Fibroblast of mammary gland (primary cell): ENCODE measurements around the gene SLC9B1.

Experiments
- DNase-seq: peaks from one replicate; pipeline ENCODE4 v3.0.0-alpha.2; 2010; ENCODE audit warnings: low read depth
- H3K4me3 ChIP-seq: 2 replicates; pipeline ENCODE4 v1.5.1; 2011; ENCODE audit warnings: low read depth, mild to moderate bottlenecking, low read length, moderate library complexity; ENCODE audit not compliant: control insufficient read depth
- CTCF ChIP-seq: conservative IDR thresholded peaks from 2 replicates; pipeline ENCODE4 v1.5.1; 2011; ENCODE audit warnings: low read depth, low read length, inconsistent platforms; ENCODE audit not compliant: control insufficient read depth, insufficient read depth

The SLC9B1 gene

GRCh38 chr4:102862747-102863146, 156.8 kb downstream of the SLC9B1 start:
- no peak for TF ChIP-seq CTCF
- H3K4me3 ChIP-seq = no peak overlapping the region
- DNase-seq = no peak

GRCh38 chr4:102862016-102862415, 157.5 kb downstream of the SLC9B1 start:
- DNase-seq = no peak
- H3K4me3 ChIP-seq = no peak overlapping the region
- TF ChIP-seq CTCF = no peak

DNA sequence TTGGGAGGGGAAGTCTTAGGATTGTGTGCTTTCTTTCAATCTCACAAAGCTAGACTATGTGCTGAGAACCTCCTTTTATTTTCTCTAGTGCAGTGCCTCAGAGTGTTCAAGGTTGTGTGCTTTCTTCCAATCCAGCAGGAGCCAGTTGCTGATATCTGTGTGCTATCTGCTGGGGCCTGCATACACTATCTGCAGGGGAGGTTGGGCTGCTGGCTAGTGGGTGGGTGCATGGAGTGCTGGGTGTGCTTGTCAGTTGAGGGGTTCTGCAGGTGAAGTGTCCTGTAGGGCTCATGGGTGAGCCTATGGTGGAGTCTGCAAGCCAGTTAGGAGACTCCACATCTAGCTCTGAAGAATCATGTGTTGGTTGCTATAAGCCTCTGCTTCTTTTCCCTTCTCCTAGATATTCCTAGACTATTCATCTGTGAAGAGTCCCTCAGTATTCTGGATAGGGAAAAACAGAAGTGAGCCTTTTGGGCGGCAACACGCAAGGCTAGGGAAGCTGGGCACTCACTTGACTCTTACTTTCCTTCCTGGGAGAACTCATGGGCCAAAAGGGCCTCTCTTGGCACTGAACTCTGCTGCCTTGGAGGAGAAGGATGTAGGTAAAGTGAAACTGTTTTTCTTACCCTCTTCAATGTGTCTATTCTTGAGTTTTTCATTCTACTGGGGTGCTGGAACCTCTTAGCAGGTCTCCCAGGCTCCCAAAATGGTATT, 158.7 kb downstream of the SLC9B1 start:
- DNase-seq = no peak
- no peak for TF ChIP-seq CTCF
- H3K4me3 ChIP-seq = no peak overlapping the region

DNA sequence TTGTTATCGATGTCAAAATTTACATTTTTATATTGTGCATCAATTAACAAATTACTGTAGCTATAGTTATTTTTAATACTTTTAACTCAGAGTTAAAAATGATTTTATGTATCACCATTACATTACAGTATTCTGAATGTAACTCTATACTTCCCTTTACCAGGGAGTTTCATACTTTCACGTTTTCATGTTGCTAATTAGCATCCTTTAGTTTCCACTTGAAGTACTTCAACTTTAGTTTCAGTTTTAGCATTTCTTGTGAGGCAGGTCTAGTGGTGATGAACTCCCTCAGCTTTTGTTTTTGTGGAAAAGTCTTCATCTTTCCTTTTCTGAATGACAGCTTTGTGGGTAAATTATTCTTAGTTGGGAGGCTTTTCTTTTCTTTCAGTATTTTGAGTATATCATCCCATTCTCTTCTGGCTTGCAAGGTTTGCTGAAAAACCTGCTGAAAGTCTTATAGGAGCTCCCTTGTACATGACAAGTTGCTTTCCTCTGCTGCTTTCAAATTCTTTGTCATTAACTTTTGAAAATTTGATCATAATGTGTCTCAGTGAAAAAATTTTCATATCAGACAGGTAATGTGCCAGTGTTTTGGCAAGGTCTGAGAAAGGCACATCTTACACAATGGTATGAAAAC, 160.6 kb downstream of the SLC9B1 start:
- no peak overlapping the region for H3K4me3 ChIP-seq
- no peak for DNase-seq
- no peak for TF ChIP-seq CTCF
